Muscle layer of colon (tissue), 2 donors: ENCODE results near the gene NUDT7.

Experiments
- H3K27ac ChIP-seq: one replicate; pipeline ENCODE4 v1.7.0; 2013; ENCODE audit warnings: low read depth, mild to moderate bottlenecking, low read length, moderate library complexity
- H3K27me3 ChIP-seq, 2 donors: one replicate each; pipeline ENCODE4 v1.7.0; 2013; ENCODE audit warnings: low read length in 2 of 2, mild to moderate bottlenecking in 2 of 2; ENCODE audit not compliant: insufficient read depth in 2 of 2, control insufficient read depth in 1 of 2
- H3K36me3 ChIP-seq: one replicate; pipeline ENCODE4 v1.7.0; 2013; ENCODE audit warnings: mild to moderate bottlenecking, low read length; ENCODE audit not compliant: insufficient read depth
- H3K4me1 ChIP-seq: one replicate; pipeline ENCODE4 v1.7.0; 2013; ENCODE audit warnings: mild to moderate bottlenecking, low read length; ENCODE audit not compliant: insufficient read depth
- H3K4me3 ChIP-seq, 2 donors: one replicate each; pipeline ENCODE4 v1.7.0; 2013; ENCODE audit warnings: low read length in 2 of 2, low read depth in 1 of 2, mild to moderate bottlenecking in 1 of 2, moderate library complexity in 1 of 2
- H3K9ac ChIP-seq: one replicate; pipeline ENCODE4 v1.7.0; 2013; ENCODE audit warnings: low read length
- H3K9me3 ChIP-seq: one replicate; pipeline ENCODE4 v1.7.0; 2013; ENCODE audit warnings: mild to moderate bottlenecking, low read length
- donor health status: abdominal sarcoma.
- donor health status: Adenocarcinoma of cecum.

NUDT7 gene

GRCh38 chr16:77759201-77759600, 36.9 kb downstream of the NUDT7 start:
- Histone ChIP-seq H3K9me3 (no peaks in the 10 kb centered on the region), H3K27ac (no peak overlapping the region), H3K9ac (no peak overlapping the region), H3K27me3 (no peaks in the 10 kb centered on the region), H3K4me3 (no peak overlapping the region), H3K4me1 (peaks cover 4% of the 10 kb centered on the region), H3K36me3 (no peaks in the 10 kb centered on the region)

GRCh38 chr16:77759821-77760220, 37.5 kb downstream of the NUDT7 start:
- no peaks in the 10 kb centered on the region for H3K36me3 ChIP-seq
- H3K9ac ChIP-seq = no peak overlapping the region
- no peak overlapping the region for H3K27ac ChIP-seq
- H3K27me3 ChIP-seq = no peaks in the 10 kb centered on the region
- no peak overlapping the region for H3K4me3 ChIP-seq
- no peaks in the 10 kb centered on the region for H3K9me3 ChIP-seq
- H3K4me1 ChIP-seq = peaks cover 6% of the 10 kb centered on the region

- no peak overlapping the region for H3K9ac ChIP-seq
- peaks cover 6% of the 10 kb centered on the region for H3K4me1 ChIP-seq
- no peaks in the 10 kb centered on the region for H3K27me3 ChIP-seq
- H3K36me3 ChIP-seq = no peaks in the 10 kb centered on the region
- H3K4me3 ChIP-seq = no peak overlapping the region
- H3K9me3 ChIP-seq = no peaks in the 10 kb centered on the region
- H3K27ac ChIP-seq = no peak overlapping the region
Observed at GRCh38 chr16:77760800-77761199, 38.5 kb downstream of the NUDT7 start.

GRCh38 chr16:77761204-77761603, 38.9 kb downstream of the NUDT7 start:
- no peak overlapping the region for H3K9ac ChIP-seq
- H3K9me3 ChIP-seq = no peaks in the 10 kb centered on the region
- H3K4me1 ChIP-seq = peaks cover 6% of the 10 kb centered on the region
- no peak overlapping the region for H3K27ac ChIP-seq
- no peaks in the 10 kb centered on the region for H3K27me3 ChIP-seq
- H3K4me3 ChIP-seq = no peak overlapping the region
- no peaks in the 10 kb centered on the region for H3K36me3 ChIP-seq

GRCh38 chr16:77762262-77762661, 39.9 kb downstream of the NUDT7 start:
- Histone ChIP-seq H3K4me3 (no peak overlapping the region), H3K27me3 (no peaks in the 10 kb centered on the region), H3K27ac (no peak overlapping the region), H3K36me3 (no peaks in the 10 kb centered on the region), H3K9me3 (no peaks in the 10 kb centered on the region), H3K4me1 (peaks cover 6% of the 10 kb centered on the region), H3K9ac (no peak overlapping the region)

DNA sequence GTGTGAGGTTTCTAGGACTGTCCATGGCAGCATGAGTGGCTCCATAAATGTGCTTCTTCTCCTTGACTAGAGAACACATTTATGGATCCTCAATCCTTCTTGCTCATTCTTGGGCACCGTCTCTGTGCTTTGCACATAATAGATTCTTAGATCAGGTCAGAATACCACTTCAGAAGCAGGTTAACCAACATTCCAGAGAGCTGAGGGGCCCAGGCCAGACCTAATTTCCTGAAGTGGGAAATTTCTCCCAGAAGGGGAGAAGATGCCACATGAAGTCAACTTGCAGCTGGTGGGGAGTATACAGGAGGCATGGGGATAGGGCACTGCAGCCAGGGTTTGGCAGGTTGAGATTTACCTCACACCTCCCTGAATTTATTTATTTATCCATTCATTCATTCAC, 41.7 kb downstream of the NUDT7 start:
- no peak overlapping the region for H3K27ac ChIP-seq

GRCh38 chr16:77767211-77767610, 44.9 kb downstream of the NUDT7 start:
- H3K27ac ChIP-seq = no peak overlapping the region
- H3K4me3 ChIP-seq = no peak overlapping the region
- H3K9me3 ChIP-seq = no peaks in the 10 kb centered on the region
- peaks cover 6% of the 10 kb centered on the region for H3K4me1 ChIP-seq
- no peaks in the 10 kb centered on the region for H3K36me3 ChIP-seq
- no peak overlapping the region for H3K9ac ChIP-seq
- no peaks in the 10 kb centered on the region for H3K27me3 ChIP-seq

More for the DNA sequence above, 41.7 kb downstream of the NUDT7 start:
- Histone ChIP-seq H3K27me3 (no peaks in the 10 kb centered on the region), H3K4me1 (peaks cover 6% of the 10 kb centered on the region), H3K36me3 (no peaks in the 10 kb centered on the region), H3K9me3 (no peaks in the 10 kb centered on the region), H3K9ac (no peak overlapping the region), H3K4me3 (no peak overlapping the region)

GRCh38 chr16:77767826-77768225, 45.5 kb downstream of the NUDT7 start:
- no peak overlapping the region for H3K4me3 ChIP-seq
- no peaks in the 10 kb centered on the region for H3K36me3 ChIP-seq
- H3K27ac ChIP-seq = no peak overlapping the region
- no peaks in the 10 kb centered on the region for H3K9me3 ChIP-seq
- H3K4me1 ChIP-seq = peaks cover 6% of the 10 kb centered on the region
- H3K27me3 ChIP-seq = no peaks in the 10 kb centered on the region
- no peak overlapping the region for H3K9ac ChIP-seq

DNA sequence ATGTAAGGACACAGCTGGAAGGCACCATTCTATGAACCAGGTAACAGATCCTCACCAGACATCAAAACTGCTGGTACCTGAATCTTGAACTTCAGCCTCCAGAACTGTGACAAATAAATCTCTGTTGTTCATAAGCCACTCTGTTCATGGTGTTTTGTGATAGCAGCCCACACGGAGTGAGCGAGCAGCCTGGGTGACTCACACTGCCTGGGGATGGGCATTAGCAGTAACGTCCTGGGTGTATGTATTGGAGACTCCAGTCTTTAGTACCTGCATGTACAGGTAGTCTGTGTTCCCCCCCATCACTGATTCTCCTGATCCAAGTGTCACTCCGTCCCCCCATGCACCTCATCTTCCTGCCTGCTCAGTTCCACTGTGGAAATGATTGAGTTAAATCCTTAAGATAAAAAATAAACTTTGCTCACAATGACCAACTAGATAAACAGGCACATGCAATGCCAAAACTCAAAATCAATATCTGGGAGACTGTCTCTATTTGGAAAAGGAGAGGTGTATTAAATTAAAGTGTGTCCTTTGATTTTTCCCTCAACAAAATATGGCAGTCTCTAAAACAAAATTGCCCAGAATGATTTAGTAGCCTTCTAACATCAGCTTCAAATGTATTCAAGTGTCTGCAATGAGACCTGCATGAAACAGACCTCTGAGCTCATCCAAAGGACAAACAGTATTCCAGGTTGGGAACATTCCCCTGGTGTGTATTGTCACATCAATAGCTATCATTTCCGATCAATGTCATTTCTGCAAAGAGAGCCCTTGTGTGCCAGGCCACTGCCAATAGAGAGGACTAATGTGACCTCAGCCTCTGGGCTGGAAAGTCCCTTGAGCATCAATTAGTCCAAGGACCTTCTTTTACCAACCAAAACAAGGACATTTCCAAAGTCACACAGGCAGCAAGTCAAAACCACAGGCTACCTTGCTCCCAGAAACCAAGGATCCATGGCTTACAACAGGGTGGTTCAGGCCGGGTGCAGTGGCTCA, 53.9 kb downstream of the NUDT7 start:
- Histone ChIP-seq H3K27ac (no peak overlapping the region), H3K9ac (no peak overlapping the region), H3K27me3 (no peaks in the 10 kb centered on the region), H3K4me1 (no peaks in the 10 kb centered on the region), H3K4me3 (no peak overlapping the region), H3K36me3 (no peaks in the 10 kb centered on the region), H3K9me3 (no peaks in the 10 kb centered on the region)

DNA sequence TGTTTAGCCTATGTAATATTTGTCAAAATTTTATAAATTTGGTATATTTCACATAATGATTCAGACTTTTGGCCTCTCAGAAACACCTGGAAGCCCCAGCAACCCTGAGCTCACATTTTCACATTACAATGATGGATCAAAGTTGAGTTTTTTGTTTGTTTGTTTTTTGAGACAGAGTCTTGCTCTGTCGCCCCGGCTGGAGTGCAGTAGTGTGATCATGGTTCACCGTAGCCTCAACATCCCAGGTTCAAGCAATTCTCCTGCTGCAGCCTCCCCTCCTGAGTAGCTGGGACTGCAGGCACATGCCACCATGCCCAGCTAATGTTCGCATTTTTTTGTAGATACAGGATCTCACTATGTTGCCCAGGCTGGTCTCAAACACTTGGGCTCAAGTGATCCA, 55.4 kb downstream of the NUDT7 start:
- no peaks in the 10 kb centered on the region for H3K36me3 ChIP-seq
- no peak overlapping the region for H3K27ac ChIP-seq
- no peaks in the 10 kb centered on the region for H3K4me1 ChIP-seq
- H3K9ac ChIP-seq = no peak overlapping the region
- H3K9me3 ChIP-seq = no peaks in the 10 kb centered on the region
- H3K27me3 ChIP-seq = no peaks in the 10 kb centered on the region
- no peak overlapping the region for H3K4me3 ChIP-seq

DNA sequence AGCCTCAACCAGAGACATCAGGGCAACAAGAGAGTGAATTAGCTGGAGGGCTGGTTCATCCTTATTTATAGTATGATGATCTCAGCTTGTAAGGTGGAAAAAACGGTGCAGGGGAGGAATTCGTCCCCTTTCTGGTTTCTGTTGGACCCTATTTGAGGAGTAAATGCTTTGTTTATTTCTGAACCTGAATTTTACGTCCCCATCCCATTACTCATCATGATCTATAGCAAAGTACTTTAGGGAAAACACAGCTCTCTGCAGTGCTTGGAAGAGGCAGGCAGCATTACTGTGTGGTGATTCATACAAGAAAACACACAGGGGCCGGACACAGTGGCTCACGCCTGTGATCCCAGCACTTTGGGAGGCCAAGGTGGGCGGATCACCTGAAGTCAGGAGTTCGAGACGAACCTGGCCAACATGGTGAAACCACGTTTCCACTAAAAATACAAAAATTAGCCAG, 58.1 kb downstream of the NUDT7 start:
- Histone ChIP-seq H3K36me3 (no peaks in the 10 kb centered on the region), H3K9me3 (no peaks in the 10 kb centered on the region), H3K9ac (no peak overlapping the region), H3K4me1 (no peaks in the 10 kb centered on the region), H3K27ac (no peak overlapping the region), H3K27me3 (no peaks in the 10 kb centered on the region), H3K4me3 (no peak overlapping the region)

DNA sequence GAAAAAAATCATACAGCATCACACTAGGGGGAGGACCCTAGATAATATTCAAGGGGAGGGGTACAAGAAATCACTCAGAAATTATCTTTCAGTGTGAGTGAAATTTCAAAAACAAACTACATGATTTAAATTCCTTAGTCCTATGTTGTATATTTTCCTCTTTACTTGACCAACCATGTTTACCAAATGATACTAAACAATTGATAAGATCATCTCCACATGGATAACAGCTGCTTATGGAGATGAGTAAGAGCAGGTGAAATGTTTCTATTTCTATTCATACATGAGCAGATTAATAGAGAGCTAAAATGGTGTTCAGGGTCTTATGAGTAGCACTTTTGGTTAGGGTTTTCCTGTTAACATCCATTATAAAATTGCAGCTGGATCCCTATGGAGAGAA, 58.8 kb downstream of the NUDT7 start:
- H3K27me3 ChIP-seq = no peaks in the 10 kb centered on the region
- no peaks in the 10 kb centered on the region for H3K9me3 ChIP-seq
- H3K4me1 ChIP-seq = no peaks in the 10 kb centered on the region
- no peak overlapping the region for H3K4me3 ChIP-seq
- no peaks in the 10 kb centered on the region for H3K36me3 ChIP-seq
- no peak overlapping the region for H3K9ac ChIP-seq
- no peak overlapping the region for H3K27ac ChIP-seq
